ENCODE measurements around the gene CHST2. TPM values are rescaled to one million over a fixed set of nuclear protein-coding genes. Genes with fewer than 3 reads are reported as not detected.

Gene CHST2
- total RNA-seq, 2 donors from 2014 or later = 2.3 to 4.8 TPM

- H3K9me3 ChIP-seq = peaks cover 0 to 8% of the 10 kb centered on the region in 2 donors
- no peaks in the 10 kb centered on the region for H3K36me3 ChIP-seq
- no peaks in the 10 kb centered on the region for H3K27me3 ChIP-seq
- no peak overlapping the region for H3K27ac ChIP-seq
- TF ChIP-seq CTCF (IDR thresholded peaks at IDR 0.05) = no peak
- DNase-seq (ENCODE audit: low spot score) = no peak
- H3K4me3 ChIP-seq = no peak overlapping the region
- no peaks in the 10 kb centered on the region for H3K4me1 ChIP-seq
These were observed 48.6 kb downstream of the CHST2 start for GRCh38 chr3:143167969-143168854.

GRCh38 chr3:143168855-143169192 is 49.3 kb downstream of the CHST2 start:
- no peak overlapping the region for H3K27ac ChIP-seq
- no peak overlapping the region for H3K4me3 ChIP-seq
- no peaks in the 10 kb centered on the region for H3K4me1 ChIP-seq
- H3K9me3 ChIP-seq = peaks cover 0 to 15% of the 10 kb centered on the region in 2 donors
- no peak for TF ChIP-seq CTCF (IDR thresholded peaks at IDR 0.05)
- H3K27me3 ChIP-seq = no peaks in the 10 kb centered on the region
- DNase-seq (ENCODE audit: low spot score) = no peak
- H3K36me3 ChIP-seq = no peaks in the 10 kb centered on the region

- H3K9me3 ChIP-seq = peaks cover 0 to 17% of the 10 kb centered on the region in 2 donors
- DNase-seq (ENCODE audit: low spot score) = no peak
- TF ChIP-seq CTCF (IDR thresholded peaks at IDR 0.05) = no peak
- H3K4me1 ChIP-seq = no peaks in the 10 kb centered on the region
- no peaks in the 10 kb centered on the region for H3K36me3 ChIP-seq
- peak overlapping the region in 1 of 2 donors; percentile 31 for H3K27ac ChIP-seq
- no peaks in the 10 kb centered on the region for H3K27me3 ChIP-seq
- H3K4me3 ChIP-seq = no peak overlapping the region
These were observed 50.5 kb downstream of the CHST2 start for GRCh38 chr3:143170074-143170473.

- H3K27ac ChIP-seq = peak overlapping the region; percentile 18 to 31
- peaks cover 0 to 17% of the 10 kb centered on the region in 2 donors for H3K9me3 ChIP-seq
- no peak for DNase-seq (ENCODE audit: low spot score)
- no peaks in the 10 kb centered on the region for H3K36me3 ChIP-seq
- H3K27me3 ChIP-seq = no peaks in the 10 kb centered on the region
- H3K4me1 ChIP-seq = no peaks in the 10 kb centered on the region
- H3K4me3 ChIP-seq = no peak overlapping the region
- TF ChIP-seq CTCF (IDR thresholded peaks at IDR 0.05) = no peak
These were observed 51.1 kb downstream of the CHST2 start for GRCh38 chr3:143170676-143171075.

GRCh38 chr3:143171141-143171980 is 51.8 kb downstream of the CHST2 start:
- Histone ChIP-seq H3K27me3 (no peaks in the 10 kb centered on the region), H3K4me1 (no peaks in the 10 kb centered on the region), H3K9me3 (peaks cover 0 to 17% of the 10 kb centered on the region in 2 donors), H3K4me3 (no peak overlapping the region), H3K36me3 (no peaks in the 10 kb centered on the region), H3K27ac (peak overlapping the region; percentile 18 to 40)
- DNase-seq (ENCODE audit: low spot score) = no peak
- no peak for TF ChIP-seq CTCF (IDR thresholded peaks at IDR 0.05)
